GM18867 (cell line): ENCODE data around the gene MACF1.
A peak's percentile ranks its signal among the peaks of the same experiment; 100 is the strongest.

ENCODE experiments used
- ATAC-seq: cut with Tn5 transposase; IDR thresholded peaks from one replicate; pipeline ENCODE4 v1.9.1; 2021; ENCODE audit warnings: mild to moderate bottlenecking, moderate library complexity; ENCODE audit not compliant: unreplicated experiment

Gene MACF1

GRCh38 chr1:39213511-39214002, 9.1 kb downstream of the MACF1 start:
- no peak for ATAC-seq

- ATAC-seq = no peak
These were observed 9.7 kb downstream of the MACF1 start for GRCh38 chr1:39214021-39214713.

- ATAC-seq = peak; percentile 13
These were observed 10.2 kb downstream of the MACF1 start for GRCh38 chr1:39214714-39214997.

GRCh38 chr1:39214998-39215873, 10.7 kb downstream of the MACF1 start:
- peak; percentile 69 for ATAC-seq

GRCh38 chr1:39216771-39217170, 12.3 kb downstream of the MACF1 start:
- ATAC-seq = no peak

- ATAC-seq = no peak
These were observed 16.7 kb downstream of the MACF1 start for GRCh38 chr1:39220891-39221870.

GRCh38 chr1:39224295-39224829, 19.9 kb downstream of the MACF1 start:
- no peak for ATAC-seq

GRCh38 chr1:39226836-39227235, 22.3 kb downstream of the MACF1 start:
- ATAC-seq = no peak

GRCh38 chr1:39228252-39228651, 23.8 kb downstream of the MACF1 start:
- no peak for ATAC-seq

- ATAC-seq = no peak
These were observed 25.0 kb downstream of the MACF1 start for GRCh38 chr1:39229504-39229903.

- ATAC-seq = peak; percentile 81
These were observed 26.0 kb downstream of the MACF1 start for GRCh38 chr1:39230261-39231190.

GRCh38 chr1:39236971-39237370, 32.5 kb downstream of the MACF1 start:
- no peak for ATAC-seq

GRCh38 chr1:39238476-39238875, 34.0 kb downstream of the MACF1 start:
- ATAC-seq = no peak

GRCh38 chr1:39239968-39240367, 35.5 kb downstream of the MACF1 start:
- no peak for ATAC-seq

- ATAC-seq = no peak
These were observed 38.8 kb downstream of the MACF1 start for GRCh38 chr1:39243302-39243701.

- no peak for ATAC-seq
These were observed 46.2 kb downstream of the MACF1 start for GRCh38 chr1:39250460-39251240.

GRCh38 chr1:39255222-39255621, 50.7 kb downstream of the MACF1 start:
- ATAC-seq = no peak

- ATAC-seq = no peak
These were observed 53.8 kb downstream of the MACF1 start for GRCh38 chr1:39258146-39258924.
